Measurements from ENCODE around the gene CRIP2. TPM values are rescaled to one million over a fixed set of nuclear protein-coding genes. Genes with fewer than 3 reads are reported as not detected.

Gene CRIP2, protein sequence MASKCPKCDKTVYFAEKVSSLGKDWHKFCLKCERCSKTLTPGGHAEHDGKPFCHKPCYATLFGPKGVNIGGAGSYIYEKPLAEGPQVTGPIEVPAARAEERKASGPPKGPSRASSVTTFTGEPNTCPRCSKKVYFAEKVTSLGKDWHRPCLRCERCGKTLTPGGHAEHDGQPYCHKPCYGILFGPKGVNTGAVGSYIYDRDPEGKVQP
- total RNA-seq (2014; rRNA removed; shearing (Covaris generic)), result 112 and 126 TPM in 2 replicates

DNA sequence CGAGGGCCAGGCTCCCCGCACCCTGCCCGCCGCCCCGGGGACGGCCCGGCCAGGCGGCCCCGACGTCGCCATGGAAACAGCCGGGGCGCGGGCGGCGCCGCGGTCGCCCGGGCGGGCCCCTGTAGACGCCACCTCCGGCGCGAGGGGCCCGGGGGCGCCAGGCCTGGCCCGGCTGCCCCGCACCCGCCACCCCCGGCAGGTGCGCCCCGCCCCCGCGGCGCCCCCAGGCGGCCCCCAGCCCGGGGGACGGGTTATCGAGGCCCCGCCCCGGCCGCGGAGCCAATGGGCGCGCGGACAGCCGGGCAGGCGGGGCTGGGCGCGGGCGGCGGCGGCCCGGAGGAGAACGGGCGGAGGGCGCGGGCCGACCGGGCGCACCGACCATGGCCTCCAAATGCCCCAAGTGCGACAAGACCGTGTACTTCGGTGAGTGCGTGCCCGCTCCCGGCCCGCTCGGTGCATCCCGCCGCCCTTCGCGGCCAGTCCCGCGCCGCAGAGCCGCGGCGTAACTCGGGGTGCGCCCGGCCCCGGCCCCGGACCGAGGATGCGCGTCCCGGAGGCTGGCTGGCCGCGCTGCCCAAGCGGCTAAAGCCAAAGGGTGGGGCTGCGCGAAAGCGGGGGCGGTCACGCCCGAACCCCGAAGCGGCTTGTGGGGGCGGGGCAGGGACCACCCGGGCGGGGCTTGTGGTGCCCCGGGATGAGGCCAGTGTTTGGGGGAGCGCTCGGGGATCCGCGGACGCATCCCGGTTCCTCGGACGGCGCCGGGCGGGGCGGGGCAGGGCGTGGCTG is at the start of gene CRIP2:
Gene CRIP2, plus strand, starts transcription at position 339 of the 786 bp plus-strand sequence. Its CDS starts 42 bp downstream, at position 381.

DNA sequence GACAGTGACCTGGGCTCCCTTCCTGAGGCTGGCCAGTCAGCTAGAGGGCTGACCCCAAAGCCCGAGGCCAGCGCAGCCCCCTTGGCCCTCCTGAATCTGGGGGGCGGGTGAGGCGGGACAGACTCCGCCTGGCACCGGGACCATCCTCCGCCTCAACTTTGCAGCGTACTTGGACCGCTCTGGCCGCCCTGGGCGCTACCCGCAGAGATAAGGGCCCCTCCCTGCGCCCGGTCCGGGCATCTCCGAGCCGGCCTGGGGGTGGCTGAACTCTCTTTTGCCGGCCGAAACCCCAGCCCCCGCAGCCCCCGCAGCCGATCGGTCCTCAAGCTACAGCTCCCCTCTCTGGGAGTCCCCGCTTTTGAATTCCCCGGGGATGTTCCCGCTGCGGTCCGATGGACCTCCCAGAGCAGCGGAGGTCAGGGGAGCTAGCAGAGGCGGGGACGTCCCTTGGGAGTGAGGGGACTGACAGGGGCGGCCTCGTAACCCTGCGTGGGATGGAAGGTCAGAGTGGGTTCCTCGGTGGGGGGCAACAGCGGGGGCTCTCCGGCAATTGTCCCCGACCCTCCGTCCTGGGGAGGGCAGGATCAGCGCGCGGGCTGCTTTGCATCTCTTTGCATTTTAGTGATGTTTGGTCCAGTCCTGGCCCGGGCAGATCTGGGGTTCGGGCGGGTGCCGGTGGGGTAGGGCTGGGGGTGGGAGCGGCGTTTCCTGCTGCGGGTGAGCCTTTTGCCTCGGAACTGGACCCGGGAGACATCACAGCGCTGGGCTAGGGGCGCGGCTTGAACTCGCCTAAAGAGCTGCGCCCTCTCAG is 11.7 kb downstream of the CRIP2 start, which contains the start of gene CRIP1:
Gene CRIP1, plus strand, starts transcription at position 724 of the 811 bp plus-strand sequence. CDS start 374 bp downstream, outside the sequence.

DNA sequence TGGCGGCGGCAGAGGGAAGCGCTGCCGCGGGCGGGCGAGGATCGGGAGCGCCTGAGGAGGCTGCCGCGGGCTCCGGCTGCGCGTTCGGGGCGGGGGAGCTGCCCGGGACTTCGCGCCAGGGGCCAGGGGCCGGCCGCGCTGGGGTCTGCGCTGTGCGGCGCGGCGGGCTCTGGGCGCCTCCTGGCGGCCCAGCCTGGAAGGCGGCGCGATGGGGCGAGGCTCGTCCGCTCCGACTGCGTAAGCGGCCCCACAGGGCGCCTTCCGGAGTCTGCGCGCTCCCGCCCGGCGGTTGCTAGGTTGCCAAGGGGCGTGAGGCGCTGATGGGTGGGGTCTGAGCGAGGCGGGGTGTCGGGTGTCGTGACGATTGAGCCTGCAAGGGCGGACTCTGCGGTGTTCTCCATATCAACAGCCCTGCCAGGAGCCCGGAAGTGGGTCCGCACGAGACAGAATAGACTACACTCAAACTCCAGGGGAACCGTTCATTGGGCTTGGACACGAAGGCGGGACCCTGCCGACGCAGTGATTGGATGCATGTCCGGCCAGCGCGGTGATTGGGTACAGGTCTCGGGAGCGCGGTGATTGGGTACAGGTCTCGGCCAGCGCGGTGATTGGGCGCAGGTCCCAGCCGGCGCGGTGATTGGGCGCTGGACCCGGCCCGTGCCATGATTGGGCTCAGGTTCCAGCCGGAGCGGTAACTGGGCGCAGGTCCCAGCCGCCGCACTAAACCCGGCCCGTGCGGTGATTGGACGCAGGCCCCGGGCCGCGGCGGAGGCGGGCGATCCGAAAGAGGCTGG is 16.1 kb downstream of the CRIP2 start, which contains the start of gene TEDC1:
Gene TEDC1, plus strand, starts transcription at position 675 of the 794 bp plus-strand sequence. CDS start 130 bp downstream, outside the sequence.

GRCh38 chr14:105525861-105526775 is 51.5 kb downstream of the CRIP2 start, which contains the start of gene TMEM121:
TMEM121 (plus strand) TSS chr14:105526583; CDS start chr14:105528835, 2,252 bp downstream.

Other genes with a start within 250 kb of the CRIP2 start
- 32.7 and 32.9 TPM in 2 replicates for gene BTBD6, start 226.3 kb upstream of the CRIP2 start, total RNA-seq (2014; rRNA removed; shearing (Covaris generic))
- gene BRF1, start 173.8 kb upstream of the CRIP2 start, total RNA-seq (2014; rRNA removed; shearing (Covaris generic)), result 39.5 and 46.1 TPM in 2 replicates
- 23.9 and 36.4 TPM in 2 replicates for gene PACS2, start 160.1 kb upstream of the CRIP2 start, total RNA-seq (2014; rRNA removed; shearing (Covaris generic))
- gene TEX22, start 76.3 kb upstream of the CRIP2 start, total RNA-seq (2014; rRNA removed; shearing (Covaris generic)), result 0.08 and 0.27 TPM in 2 replicates
- gene MTA1, start 55.0 kb upstream of the CRIP2 start, total RNA-seq (2014; rRNA removed; shearing (Covaris generic)), result 62.4 and 76.0 TPM in 2 replicates
- gene CRIP1, start 12.1 kb downstream of the CRIP2 start, total RNA-seq (2014; rRNA removed; shearing (Covaris generic)), result 0.29 and 1.7 TPM in 2 replicates
- 34.3 and 47.1 TPM in 2 replicates for gene TEDC1, start 16.4 kb downstream of the CRIP2 start, total RNA-seq (2014; rRNA removed; shearing (Covaris generic))
- 15.5 and 25.1 TPM in 2 replicates for gene TMEM121, start 51.8 kb downstream of the CRIP2 start, total RNA-seq (2014; rRNA removed; shearing (Covaris generic))

Measured in A375 (cell line).